Measurements from ENCODE around the gene GARIN5B.

GRCh38 chr19:55355213-55355821 is 7.7 kb downstream of the GARIN5B start:
- TF ChIP-seq EZH2 (IDR thresholded peaks at IDR 0.05; ENCODE audit: borderline replicate concordance, insufficient read depth, low read depth, low read length, poor library complexity, severe bottlenecking) (no peak), CTCF (IDR thresholded peaks at IDR 0.05) (no peak)

Measured in B cell (primary cell).